GM20431 (cell line): Measurements from ENCODE around the gene C7orf33.
"Not testable (repeated sequence)": the region's sequence is repeated elsewhere in the genome, so short reads cannot be mapped to it uniquely, and the experiment has no call there.

Experiments
- in situ Hi-C: fragments of 300-500 bp; cut with MseI, MboI; formaldehyde crosslinking; loops from one replicate; pipeline ENCODE4 v1.15.0; 2020; ENCODE audit warnings: low sequenced_read_pairs; ENCODE audit not compliant: unreplicated experiment

C7orf33 gene

GRCh38 chr7:148590471-148590870 lies at the start of gene C7orf33:
TSS of gene C7orf33 (plus strand) at chr7:148590766. CDS start at chr7:148590926, 160 bp downstream.
- in situ Hi-C loops = loop anchor here (25.0 kb wide), 1 partner anchor 372 kb away; no protein-coding TSS in a partner anchor

DNA sequence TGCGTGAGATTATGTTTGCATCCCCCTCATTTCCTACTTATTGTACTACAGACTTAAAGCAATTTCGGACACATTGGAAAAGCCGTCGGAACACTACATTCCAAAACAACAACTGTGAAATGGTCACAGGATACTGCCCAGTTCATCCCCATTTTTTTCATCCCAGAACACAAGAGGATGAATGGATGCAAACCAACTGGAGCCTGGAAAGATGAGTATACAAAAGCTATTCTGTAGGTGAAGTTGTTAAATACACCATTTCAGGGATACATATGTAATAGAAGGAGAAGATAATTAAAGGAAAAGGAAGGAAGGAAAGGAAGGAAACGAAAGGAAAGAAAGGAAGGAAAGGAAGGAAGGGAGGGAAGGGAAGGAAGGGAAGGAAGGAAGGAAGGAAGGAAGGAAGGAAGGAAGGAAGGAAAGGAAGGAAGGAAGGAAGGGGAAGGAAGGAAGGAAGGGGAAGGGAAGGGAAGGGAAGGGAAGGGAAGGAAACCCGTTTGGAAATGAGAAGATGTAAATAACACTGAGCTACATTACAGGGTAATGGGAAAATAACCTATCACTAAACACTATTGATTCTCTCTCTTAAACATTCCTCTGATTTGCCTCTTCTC lies 48.6 kb upstream of the C7orf33 start:
- in situ Hi-C loops = no loop called here

- in situ Hi-C loops = no loop called here
Measured at GRCh38 chr7:148543302-148543701, 47.3 kb upstream of the C7orf33 start.

DNA sequence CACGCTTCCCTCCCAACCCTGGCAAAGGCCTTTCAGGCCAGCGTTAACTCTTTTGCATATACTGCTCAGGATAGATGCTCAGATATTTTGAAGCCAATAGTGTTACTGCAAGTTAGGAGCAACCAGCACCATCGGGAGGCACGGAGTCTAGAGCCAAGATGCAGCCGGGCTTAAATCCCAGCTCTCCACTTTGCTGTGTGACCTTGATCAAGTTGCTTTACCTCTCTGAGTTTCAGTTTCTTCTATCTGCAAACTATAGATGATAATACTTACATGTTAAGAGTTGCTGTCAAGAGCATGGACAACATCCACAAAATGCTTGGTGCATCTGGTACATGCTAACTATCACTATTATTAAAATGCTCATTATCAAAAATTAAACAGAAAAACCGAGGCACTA lies 45.4 kb upstream of the C7orf33 start:
- in situ Hi-C loops = no loop called here

GRCh38 chr7:148545932-148546331 lies 44.6 kb upstream of the C7orf33 start:
- in situ Hi-C loops = no loop called here

DNA sequence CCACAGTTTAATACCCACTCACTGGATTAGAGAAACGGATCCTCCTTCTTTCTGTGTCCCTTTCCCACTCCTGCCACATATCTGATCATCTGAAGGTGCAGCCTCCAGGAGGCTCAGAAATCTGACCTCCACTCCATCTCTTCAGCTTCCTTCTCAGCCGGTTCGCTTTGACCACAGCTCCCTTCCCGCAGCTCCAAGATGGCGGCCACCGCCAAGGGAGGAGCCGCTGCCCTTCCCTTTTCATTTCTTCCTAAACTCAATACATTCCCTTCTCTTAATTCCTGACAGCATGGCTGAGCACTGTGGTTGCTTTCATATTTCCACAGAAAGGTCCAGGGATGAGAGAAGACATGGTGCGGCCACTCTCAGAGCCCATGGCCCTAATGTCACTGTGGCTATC lies 43.7 kb upstream of the C7orf33 start:
- in situ Hi-C loops = no loop called here

DNA sequence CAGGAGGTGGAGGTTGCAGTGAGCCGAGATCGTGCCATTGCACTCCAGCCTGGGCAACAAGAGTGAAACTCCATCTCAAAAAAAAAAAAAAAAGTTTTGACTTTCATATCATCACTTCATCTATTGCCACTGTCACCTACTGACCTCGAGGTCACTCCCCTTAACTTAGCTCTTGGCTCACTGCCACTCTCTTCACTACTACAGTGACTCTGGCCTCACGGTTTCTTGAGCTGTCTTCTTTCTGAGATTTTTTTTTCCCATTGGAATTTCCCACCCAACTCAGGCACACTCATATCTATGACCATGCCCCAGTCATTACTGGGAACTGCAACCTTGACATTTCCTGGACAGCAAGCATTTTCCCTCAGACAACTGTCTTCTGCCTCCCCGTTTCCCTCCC lies 42.6 kb upstream of the C7orf33 start:
- in situ Hi-C loops = no loop called here

DNA sequence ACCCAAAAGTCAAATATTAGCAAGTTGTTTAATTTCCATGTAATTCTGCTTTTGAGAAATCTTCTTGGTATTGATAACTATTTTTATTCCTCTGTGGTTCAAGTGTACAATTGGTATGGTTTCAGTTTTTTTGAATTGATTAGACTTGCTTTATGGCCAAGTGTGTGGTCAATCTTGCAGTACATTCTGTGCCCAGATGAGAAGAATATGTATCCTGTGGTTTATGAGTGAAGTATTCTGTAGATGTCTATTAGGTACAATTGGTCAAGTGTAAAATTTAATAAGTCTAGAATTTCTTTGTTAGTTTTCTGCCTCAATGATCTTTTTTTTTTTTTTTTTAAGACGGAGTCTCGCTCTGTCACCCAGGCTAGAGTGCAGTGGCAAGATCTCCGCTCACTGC lies 36.6 kb upstream of the C7orf33 start:
- in situ Hi-C loops = loop anchor here (10.0 kb wide), 1 partner anchor 61 kb away; no protein-coding TSS in a partner anchor

DNA sequence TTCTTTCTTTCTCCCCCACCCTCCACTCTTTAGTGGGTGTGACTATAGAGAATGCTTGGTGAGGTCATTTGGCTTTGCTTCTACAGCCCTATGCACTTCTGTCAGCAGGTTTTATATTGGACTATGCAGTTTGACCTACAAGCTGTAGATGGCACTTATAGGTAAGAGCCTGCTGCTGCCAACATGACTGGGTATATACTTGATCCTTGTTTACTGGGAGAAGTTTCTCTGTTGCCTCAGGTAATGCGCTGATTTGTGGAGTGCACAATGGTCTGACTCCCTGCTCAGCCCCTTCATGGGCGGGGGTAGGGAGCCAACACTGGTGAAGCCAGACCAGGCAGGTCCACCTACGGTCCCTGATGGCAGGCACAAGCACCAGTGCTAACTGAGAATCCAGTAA lies 33.7 kb upstream of the C7orf33 start:
- in situ Hi-C loops = loop anchor here (10.0 kb wide), 1 partner anchor 58 kb away; no protein-coding TSS in a partner anchor

GRCh38 chr7:148558914-148559313 lies 31.7 kb upstream of the C7orf33 start:
- in situ Hi-C loops = loop anchor here (10.0 kb wide), 1 partner anchor 56 kb away; no protein-coding TSS in a partner anchor

DNA sequence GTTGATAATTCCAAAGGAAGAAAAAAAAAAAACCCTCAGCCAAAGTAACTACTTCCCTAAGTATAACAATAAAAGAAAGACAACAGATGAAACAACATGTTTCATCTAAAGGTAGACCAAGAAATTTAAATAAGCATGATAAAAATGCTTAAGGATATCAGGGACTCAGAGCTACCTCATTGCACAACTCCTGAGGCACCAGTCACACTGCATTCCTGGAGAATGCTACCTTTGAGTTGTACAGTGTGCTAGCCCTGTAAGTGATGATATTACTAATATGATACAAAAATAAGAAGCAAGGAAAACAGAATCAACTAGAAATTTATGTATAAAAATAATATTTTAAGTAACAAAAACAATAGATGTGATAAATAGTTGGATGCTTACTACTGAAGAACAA lies 29.5 kb upstream of the C7orf33 start:
- in situ Hi-C loops = no loop called here

- in situ Hi-C loops = no loop called here
Measured at GRCh38 chr7:148563583-148564274, 26.8 kb upstream of the C7orf33 start.

- in situ Hi-C loops = not testable (repeated sequence)
Measured at GRCh38 chr7:148564275-148564951, 26.2 kb upstream of the C7orf33 start.

- in situ Hi-C loops = no loop called here
Measured at GRCh38 chr7:148566736-148567135, 23.8 kb upstream of the C7orf33 start.

- in situ Hi-C loops = no loop called here
Measured at GRCh38 chr7:148567524-148567923, 23.0 kb upstream of the C7orf33 start.

DNA sequence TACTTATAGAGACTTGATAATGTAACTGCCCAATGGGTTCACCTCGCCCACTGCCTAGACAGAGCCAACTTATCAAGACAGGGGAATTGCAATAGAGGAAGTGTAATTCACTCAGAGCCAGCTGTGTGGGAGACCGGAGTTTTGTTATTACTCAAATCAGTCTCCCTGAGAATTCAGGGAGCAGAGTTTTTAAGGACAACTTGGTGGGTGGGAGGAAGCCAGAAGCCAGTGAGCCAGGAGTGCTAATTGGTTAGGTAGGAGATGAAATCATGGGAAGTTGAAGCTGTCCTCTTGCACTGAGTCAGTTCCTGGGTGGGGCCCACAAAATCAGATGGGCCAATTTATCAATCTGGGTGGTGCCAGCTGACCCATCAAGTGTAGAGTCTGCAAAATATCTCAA lies 20.1 kb upstream of the C7orf33 start:
- in situ Hi-C loops = no loop called here

GRCh38 chr7:148570973-148571372 lies 19.6 kb upstream of the C7orf33 start:
- in situ Hi-C loops = not testable (repeated sequence)

DNA sequence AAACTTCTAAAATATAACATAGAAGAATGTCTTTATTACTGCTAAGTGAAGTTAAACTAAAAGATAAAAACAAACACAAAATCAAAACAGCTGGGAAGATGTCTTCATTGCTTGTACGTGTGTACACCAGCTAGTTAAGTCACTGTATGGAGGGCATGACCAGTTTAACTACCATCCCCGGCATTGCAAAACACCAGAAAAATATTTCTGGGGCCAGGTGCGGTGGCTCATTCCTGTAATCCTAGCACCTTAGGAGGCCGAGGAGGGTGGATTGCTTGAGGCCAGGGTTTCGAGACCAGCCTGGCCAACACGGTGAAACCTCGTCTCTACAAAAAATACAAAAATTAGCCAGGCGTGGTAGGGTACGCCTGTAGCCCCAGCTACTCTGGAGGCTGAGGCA lies 19.2 kb upstream of the C7orf33 start:
- in situ Hi-C loops = no loop called here

- in situ Hi-C loops = no loop called here
Measured at GRCh38 chr7:148572067-148572522, 18.5 kb upstream of the C7orf33 start.

GRCh38 chr7:148573581-148573980 lies 17.0 kb upstream of the C7orf33 start:
- in situ Hi-C loops = not testable (repeated sequence)
